Measurements from ENCODE around the gene SPATA32.
"Not testable (repeated sequence)": the region's sequence is repeated elsewhere in the genome, so short reads cannot be mapped to it uniquely, and the experiment has no call there.

The SPATA32 gene, protein sequence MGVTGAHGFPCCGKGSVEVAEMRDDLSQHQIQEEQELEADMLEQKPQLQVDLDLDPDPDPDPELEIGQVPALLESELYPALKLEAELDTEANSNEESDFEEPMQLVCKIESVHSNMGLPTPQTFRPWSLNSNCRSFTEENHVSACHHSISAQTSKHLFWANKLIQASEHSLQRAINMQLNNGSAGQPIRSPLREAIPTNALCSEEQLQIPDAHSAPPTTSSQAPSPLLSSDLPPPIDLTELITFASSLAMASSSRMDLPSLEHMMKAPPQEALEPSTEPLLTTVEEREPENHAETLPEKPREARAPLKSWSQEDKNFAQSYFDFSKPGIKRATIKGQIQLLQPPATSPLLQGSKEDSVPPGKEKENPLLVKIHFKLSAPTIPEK

GRCh38 chr17:45261577-45262515, at the start of gene SPATA32:
TSS of gene SPATA32 (minus strand) at chr17:45262094. CDS start at chr17:45262016, 78 bp downstream.
- FAIRE-seq: no peak

- FAIRE-seq: no peak
These were observed 49.5 kb upstream of the SPATA32 start for GRCh38 chr17:45311401-45311759.

DNA sequence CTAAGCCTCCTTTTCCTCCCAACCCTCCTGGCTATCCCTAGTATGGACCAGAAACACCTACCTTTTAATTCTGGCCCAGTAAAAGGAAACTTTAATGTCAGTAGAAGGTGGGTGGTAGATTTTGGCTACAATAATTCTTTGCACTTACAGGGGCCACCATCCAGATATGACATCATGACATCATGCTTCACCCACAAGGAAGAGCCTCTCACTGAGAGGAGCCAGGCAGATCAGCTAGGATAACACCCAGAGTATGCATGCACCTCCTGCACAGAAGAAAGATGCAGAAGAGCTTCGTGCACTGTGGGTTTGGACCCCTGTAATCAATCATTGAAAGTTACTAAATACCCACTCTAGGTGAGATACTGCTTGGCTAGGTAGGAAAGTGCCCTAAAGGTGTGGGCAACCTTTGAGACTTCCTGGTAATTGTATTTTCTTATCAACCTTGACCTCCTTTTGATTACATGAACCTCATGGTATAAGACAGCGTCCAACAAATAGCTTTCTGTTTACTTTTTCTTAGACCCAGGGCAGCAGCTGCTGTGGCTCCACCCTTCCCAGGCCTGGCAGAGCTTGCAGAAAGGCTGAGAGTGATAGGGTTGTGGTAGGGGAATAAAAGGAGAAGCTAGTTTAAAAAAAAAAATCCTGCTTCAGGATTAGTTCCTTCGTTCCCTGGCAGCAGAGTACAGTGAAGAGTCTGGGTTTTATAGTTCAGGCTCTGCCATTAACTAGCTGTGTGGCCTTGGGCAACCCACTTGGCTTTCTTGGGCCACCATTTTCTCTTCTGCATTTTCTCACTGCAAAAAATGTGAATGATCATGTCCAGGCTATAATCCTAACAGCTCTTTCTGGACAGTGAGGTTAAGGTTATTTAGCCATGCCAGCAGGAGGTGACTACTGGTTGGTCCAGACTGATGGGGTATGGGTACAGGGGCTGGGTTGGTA, 48.8 kb upstream of the SPATA32 start:
- no peak for FAIRE-seq

GRCh38 chr17:45309400-45309799, 47.5 kb upstream of the SPATA32 start:
- FAIRE-seq: no peak

DNA sequence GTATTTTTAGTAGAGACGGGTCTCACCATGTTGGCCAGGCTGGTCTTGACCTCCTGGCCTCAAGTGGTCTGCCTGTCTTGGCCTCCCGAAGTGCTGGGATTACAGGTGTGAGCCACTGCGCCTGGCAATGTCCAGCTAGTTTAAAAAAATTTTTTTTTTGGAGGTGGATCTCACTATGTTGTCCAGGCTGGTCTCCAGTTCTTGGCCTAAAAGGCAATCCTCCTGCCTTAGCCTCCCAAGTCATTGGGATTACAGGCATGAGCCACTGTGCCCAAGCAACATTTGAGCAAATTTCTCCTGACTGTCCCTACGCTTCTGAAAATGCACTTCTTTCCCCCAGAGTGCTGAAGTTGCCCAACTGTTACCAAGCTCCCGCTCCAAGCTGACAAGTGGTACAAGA, 46.9 kb upstream of the SPATA32 start:
- no peak for FAIRE-seq

GRCh38 chr17:45308016-45308365, 46.1 kb upstream of the SPATA32 start:
- no peak for FAIRE-seq

DNA sequence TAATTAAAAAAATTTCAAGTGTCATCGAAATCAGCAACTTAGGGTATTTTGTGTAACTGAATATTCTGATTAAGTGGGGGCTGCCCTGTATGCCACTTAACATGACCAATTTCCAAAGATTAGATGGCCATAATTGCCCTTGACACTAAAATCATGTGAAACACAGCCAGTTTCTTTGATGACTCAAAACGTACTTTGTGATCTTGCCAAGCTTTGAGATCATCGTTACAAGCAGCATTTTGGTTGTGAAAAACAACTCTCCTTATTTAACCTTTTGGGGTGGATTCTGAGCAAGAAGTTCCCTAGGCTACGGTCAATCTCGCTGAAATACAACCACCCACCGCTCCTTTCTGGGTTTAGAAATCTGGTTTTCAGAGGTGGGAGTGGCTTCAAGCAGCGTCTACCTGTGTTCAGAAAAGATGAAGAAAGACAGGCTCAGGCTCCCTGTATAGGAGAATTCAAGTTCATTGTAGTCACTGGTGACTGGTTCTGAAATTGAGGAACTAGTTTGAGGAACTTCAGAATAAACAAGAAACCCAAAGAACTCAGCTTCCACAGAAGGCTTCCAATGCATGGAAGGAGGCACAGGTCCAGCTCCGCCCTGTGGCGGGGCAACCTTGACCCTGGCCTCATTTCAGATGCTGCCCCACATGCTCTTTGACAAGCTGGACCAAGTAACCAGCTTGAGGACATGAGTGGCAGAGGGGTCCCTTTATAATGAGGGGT, 45.6 kb upstream of the SPATA32 start:
- FAIRE-seq: no peak

DNA sequence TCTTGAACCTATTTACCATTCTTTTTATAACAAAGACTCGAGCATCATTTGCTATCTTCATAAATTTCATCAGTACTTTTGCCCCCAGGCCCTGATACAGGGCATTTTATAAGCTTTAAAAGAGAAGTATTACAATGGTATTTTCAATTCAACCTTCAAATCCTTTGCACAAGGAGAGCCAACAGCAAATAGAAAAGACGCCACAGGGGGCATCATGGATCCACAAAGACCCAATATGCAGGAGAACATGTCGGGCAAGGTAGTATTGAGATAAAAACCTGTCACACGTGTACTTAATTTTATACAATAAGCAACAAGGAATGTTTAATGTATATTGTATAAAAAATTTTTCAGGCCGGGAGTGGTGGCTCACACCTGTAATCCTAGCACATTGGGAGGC, 44.7 kb upstream of the SPATA32 start:
- no peak for FAIRE-seq

DNA sequence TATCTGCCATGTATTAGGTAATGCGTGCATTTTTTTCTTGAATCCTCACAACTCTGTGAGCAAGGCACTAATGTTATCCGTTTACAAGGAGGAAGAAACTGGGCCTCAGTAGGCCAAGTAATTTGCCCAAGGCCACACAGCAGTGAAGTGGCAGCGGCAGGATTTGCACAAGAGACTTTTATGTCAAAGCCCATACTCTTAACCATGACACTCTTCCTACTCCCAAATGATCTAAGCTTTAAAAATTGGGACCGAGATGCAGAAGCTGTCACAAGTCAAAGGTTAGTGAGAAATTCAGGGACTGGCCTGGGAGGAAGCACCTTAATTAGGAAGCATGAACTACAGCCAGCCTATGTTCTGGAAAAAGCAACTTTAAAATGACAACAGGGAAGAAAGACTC, 44.2 kb upstream of the SPATA32 start:
- FAIRE-seq: no peak

DNA sequence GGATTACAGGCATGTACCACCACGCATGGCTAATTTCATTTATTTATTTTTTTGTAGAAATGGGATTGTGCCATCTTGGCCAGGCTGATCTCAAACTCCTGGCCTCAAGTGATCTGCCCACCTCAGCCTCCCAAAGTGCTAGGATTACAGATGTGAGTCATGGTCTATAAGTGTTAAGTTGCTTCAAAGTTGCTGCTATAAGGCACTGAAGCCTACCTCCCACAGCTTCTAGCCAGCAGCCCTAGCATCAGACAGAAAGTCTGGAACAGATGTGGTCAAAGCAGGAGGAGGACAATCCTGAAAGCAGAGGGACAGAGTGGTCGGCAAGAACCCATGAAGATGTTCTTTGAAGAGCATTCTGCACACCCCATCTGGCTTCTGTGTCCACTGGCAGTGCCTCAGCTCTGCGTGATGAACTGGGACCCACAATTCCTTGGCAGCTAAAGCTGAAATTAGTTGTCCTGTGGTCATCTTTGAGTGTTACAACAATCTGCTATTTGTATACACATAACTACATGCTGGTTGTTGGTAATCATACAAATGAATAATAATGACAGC, 43.7 kb upstream of the SPATA32 start:
- FAIRE-seq: no peak

- no peak for FAIRE-seq
These were observed 40.8 kb upstream of the SPATA32 start for GRCh38 chr17:45302649-45303173.

- not testable (repeated sequence) for FAIRE-seq
These were observed 40.3 kb upstream of the SPATA32 start for GRCh38 chr17:45302220-45302619.

- no peak for FAIRE-seq
These were observed 39.8 kb upstream of the SPATA32 start for GRCh38 chr17:45301674-45302073.

GRCh38 chr17:45300060-45300751, 38.3 kb upstream of the SPATA32 start:
- FAIRE-seq: no peak

DNA sequence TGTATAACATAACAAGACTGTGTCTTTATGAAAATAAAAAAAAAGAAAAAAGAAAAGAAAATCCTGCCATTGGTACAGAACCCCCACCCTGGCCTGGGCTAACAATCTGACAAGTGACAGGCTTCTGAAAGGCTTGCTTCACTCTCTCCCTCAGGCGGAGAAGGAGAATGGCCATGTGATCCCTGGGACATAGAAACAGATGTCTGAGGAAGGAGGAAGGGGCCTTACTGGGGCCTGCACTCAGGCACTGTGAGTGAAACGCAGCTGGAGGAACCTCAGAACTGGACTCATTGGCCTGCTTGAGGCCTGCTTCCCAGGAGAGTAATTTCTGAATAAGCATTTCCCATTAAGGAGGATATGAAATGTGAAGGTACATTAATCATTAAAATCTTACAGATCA, 37.5 kb upstream of the SPATA32 start:
- FAIRE-seq: no peak

GRCh38 chr17:45298546-45299285, 36.8 kb upstream of the SPATA32 start:
- no peak for FAIRE-seq

DNA sequence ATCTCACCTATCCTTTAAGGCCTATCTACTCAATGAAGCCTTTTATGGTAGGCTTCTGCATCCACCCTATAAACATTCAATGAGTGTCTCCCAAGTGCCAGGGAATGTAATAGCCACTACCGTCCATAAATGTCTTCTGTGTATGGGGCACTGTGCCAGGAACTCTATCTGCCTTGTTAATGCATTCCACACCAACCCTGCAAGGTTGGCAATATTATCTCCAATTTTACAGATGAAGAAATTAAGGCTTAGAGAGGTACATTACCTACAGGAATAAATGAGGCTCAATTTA, 34.9 kb upstream of the SPATA32 start:
- no peak for FAIRE-seq

DNA sequence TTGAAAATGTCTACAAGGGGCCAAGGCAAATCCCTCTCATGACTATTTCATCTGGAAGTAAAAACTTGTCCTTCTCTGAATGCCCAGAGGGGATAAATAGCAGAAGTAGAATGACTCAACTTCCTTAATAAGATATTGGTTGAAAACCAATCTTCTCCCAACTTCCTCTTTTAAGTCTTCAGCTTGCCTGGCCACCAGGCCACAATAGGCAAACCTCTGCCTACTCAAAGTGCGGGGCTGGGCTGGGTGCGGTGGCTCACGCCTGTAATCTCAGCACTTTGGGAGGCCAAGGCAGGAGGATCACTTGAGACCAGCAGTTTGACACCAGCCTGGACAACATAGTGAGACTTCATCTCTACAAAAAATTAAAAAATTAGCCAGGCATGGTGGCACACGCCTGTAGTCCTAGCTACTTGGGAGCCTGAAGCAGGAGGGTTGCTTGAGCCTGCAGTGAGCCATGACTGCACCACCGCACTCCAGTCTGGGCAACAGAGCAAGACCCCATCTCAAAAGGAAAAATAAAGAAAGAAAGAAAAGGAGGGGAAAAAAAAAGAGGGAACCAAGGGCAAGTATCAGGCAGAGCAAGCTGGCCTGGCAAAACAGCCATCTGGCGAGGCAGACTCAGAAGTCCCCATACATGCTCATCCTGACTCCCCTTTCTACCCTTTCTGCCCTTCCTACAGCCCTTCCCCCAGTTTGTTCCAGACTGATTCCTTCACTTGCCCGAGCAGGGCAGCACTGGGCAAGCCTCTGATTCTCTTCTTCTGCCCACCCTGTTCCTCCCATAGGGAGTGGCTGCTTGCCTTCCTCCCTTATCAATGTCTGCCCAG, 34.3 kb upstream of the SPATA32 start:
- FAIRE-seq: no peak

GRCh38 chr17:45294506-45294905, 32.6 kb upstream of the SPATA32 start:
- FAIRE-seq: no peak

All from G401.6 (cell line).